GM18520 (cell line): ENCODE results near the gene TMEM179B.
"Not testable (repeated sequence)": the region's sequence is repeated elsewhere in the genome, so short reads cannot be mapped to it uniquely, and the experiment has no call there.

Experiments used
- ATAC-seq: cut with Tn5 transposase; IDR thresholded peaks from one replicate; pipeline ENCODE4 v1.9.1; 2021; ENCODE audit not compliant: unreplicated experiment

The TMEM179B gene

DNA sequence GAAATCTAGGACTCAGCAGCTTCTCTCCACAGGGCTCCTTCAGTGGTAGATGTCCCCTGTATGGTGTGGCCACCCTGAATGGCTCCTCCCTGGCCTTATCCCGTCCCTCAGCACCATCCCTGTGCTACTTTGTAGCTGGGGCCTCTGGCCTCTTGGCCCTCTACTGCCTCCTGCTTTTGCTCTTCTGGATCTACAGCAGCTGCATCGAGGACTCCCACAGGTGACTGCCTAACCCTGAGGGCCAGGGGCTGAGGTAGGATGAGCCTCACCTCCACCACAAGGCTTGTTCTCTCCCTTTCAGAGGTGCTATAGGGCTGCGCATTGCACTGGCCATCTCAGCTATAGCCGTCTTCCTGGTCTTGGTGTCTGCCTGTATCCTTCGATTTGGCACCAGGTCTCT lies 1.8 kb downstream of the TMEM179B start:
- no peak for ATAC-seq

DNA sequence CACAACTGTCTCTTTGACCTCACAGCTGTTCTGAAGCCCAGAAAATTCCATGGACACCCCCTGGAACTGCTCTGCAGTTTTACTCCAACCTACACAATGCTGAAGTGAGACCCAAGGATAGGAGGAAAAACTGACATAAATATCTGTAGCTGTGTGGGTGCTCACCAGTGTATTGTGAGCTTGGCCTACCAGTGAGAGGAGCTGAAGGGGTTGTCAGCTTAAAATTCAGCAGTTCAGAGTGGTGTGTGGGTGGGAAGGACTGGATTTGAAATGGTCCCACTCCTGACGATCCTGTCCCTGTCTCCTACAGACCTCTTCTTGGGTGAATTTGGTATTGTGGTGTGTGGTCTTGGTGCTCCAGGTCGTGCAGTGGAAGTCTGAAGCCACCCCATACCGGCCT lies 2.4 kb downstream of the TMEM179B start:
- no peak for ATAC-seq

DNA sequence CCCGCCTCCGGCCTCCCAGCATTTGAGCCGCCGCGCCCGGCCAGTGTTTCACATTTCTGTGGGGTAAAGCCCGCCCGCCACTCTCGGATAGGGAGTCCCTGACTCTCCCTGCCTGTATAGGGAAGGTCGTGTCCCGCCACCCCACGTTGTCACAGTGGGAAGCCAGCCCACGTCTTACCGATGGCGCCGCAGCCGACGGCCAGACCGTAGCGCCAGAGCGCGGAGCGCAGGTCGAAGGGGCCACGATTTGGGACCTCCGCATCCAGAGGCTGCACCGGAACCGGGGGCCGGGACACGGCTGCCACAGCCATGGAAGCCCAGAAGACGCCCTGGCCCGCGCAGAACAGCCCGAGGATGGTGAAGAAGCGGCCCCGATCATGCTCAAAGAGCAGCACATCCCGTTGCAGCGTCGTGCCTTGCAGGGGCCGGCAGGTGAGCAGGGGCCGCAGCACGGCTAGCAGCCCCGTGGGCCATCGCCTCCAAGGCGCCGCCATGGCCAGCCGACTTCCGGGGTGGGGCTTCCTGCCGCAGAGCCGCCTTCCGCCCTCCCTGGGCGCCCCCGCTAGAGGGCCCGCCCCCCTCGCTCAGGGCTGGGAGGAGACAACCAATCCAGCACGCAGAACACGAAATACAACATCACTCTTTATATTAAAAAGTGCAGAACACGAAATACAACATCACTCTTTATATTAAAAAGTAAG lies 4.4 kb downstream of the TMEM179B start, which contains the start of gene TMEM223:
TSS of gene TMEM223 (minus strand) at position 506 of the 701 bp plus-strand sequence. CDS start at position 494, 12 bp downstream.
- ATAC-seq = peak; percentile 55

DNA sequence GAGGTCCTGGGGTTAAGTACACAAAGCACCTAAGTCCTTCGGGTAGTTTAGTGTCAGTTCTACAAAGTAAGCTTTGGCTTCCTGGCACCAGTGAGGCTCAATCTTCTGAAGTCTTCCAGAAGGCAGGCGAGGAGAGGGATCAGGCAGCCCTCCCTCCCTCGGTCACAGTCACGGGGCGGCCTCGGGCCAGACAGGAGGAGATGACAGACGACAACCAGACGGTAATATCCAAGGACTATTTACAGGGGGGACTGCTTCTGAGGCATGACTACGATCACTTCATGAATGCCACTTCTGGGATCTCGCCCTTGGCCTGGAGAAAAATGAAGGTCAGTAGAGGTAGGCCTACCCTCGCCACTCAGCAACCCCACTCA lies 5.0 kb downstream of the TMEM179B start:
- no peak for ATAC-seq

DNA sequence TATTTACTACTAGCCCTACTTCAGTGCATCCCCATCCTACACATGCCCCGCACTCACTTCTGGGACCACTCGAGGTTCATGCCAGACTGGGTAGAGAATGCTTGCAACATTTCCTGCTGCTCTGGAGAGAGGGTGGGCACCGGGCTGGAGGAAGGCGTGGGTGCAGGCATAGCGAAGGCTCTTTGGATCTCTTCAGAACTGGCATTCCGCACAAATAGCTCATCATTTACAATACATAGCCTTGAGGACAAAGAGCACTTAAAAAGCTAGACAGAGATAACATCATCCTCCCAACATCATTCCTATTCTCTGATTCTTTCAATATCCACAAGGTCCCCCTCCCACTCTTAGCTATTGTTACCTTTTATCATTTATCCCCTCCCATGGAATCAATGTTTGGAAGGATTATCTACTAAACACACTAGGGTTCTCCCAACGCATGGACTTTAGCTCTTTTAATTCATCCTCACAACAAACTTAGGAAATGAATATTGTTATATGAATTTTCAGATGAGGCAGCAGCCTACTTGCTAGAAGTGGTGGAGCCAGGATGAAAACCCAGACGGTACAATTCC lies 7.1 kb downstream of the TMEM179B start:
- no peak for ATAC-seq

DNA sequence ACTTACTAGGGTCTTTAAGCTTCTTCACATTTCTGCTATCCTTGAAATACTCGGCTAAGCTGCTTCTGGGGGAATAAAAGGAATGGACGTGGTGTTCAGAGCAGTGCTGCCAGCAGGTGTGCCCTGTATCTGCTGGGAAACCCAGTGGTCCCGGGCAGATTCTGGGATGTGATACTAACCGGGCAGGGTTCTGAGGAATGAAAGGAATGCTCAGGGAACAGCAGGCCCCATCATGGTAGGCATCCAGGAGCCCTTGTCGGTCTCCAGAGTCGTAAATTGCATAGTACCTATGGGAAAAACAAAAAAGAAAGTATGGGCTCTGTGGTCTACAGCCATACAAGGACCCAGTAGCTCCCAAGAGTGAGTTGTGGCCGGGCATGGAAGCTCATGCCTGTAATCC lies 9.1 kb downstream of the TMEM179B start:
- no peak for ATAC-seq

DNA sequence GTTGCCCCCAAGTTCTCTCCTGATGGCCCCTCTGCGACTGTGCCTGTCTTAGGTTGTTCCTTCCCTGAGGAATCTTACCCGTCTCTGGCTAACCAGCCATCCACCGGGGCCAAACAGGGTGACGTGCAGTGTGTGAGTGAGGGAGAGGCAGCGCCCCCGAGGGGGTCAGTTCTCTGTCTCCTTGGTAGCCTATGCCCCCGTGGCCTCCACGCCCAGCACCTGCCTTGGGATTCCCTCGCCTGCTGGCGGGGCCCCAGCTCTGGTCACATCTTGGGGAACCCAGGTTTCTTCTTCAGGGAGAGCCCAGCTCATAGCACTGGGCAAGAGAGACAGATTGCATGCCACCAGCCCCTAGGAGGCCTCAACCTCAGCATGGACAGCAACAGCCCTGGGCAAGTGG lies 12.3 kb downstream of the TMEM179B start:
- no peak for ATAC-seq

DNA sequence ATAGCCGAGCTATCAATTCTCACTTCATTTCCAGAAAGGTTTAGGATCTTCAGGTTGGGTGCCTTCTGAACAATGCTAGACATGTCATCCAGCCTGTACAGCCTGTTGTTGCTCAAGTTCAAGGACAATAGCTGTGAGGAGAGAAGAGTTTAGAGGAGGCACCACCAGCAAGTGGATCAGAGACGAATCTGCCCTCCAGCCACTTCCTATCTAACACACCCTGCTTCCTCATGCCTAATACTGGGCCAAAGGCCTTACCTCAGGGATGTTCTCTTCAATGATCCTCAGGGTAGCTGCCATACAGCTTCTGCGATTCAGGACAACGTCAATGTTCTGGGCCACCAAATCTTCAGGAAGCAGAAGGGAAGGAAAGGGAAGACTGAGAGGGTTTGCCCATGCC lies 13.9 kb downstream of the TMEM179B start:
- no peak for ATAC-seq

DNA sequence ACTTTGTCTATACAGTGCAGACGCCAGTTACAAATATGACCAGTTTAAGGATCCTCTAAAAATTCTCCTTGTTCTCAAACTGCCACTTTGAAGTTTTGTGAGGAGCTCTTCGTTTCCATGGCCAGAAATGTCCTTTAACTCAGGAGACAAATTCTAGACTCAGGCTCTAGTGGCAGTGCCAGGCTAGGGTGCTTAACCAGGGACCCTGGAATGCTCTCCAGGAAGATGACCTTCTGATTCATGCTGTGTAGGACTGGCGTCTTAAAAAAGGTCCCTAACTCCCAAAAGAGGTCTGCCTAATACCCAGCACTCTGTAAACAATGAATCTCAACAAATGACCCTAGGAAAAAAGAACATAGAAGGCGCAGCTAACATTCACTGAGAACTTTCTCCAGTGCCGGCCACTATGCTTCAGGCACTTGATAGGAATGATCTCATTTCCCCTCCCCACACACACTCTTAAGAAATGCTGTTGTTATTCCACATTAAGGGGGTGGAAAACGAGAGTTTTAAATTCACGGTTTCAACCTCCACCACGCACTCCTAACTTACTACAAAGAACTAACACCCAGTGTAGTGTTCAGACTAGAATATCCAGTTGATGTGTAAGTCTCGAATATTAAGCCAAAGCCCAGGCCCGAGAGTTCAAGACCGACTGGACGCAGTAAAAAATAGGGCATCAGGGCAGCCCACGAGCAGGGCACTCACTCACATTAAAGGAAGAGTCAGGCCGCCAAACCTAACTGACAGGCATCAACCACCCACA lies 17.3 kb downstream of the TMEM179B start:
- no peak for ATAC-seq

DNA sequence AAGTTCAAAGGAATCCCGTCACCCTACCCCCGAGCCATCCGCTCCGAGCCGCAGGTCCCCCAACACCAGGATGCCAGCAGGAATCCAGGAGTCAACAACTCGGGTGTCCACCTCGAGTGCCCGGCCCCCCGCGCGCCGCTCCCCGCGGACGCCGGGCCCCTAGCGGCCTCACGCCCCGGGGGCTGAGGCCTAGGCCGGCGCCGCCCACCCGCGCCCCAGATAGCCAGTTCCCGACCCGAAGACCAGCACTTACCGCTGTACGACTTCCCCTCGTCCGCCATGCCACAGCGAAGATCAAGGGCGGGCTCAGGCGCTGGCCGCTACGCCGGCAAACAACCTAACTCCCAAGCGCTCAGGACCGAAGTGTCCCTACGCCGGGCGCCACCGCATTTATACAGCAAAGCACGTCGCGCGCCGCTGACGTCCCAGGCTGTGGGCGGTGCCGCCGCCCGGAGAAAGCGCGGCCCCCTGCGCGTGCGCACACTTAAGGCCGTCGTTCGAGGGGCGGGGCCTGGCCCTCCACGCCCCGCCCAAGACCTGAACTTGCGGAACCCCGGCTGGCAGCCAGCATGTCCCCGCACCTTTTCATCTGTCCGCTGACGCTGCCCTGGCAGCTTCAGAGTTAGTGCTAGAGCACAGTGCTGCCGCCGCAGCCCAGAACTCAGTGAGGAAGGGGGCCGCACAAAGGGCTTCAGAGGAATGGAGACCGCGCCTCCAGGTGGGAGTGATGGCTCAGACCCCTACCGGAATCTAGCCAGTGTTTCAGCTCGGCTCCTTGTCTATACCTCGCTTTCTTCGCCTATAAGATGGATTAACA lies 18.1 kb downstream of the TMEM179B start, which contains the start of gene NXF1:
TSS of gene NXF1 (minus strand) at position 365 of the 817 bp plus-strand sequence. CDS start at position 281, 84 bp downstream.
- peak; percentile 80 for ATAC-seq

DNA sequence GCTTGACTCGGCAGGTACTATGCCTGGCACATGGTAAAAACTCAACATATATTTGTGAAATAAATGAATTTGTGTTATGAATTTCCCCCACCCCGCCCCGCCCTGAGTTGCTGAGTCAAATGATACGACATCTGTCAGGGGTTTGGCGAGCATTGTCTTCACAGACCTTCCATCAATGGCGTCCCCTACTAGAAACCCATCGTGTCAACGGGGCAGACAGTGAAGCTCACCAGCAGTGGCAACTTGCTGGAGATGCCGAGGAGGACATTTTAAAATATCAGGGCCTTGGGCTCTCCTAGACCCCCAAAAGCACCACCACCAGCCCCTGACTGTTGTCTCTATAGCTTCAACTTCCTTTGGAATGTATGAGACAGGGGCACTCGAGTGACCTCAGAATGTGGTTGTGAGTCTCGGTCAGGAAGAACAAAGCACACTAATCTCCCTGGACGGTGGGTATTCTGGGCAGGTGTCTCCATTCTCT lies 18.8 kb downstream of the TMEM179B start:
- ATAC-seq = no peak

DNA sequence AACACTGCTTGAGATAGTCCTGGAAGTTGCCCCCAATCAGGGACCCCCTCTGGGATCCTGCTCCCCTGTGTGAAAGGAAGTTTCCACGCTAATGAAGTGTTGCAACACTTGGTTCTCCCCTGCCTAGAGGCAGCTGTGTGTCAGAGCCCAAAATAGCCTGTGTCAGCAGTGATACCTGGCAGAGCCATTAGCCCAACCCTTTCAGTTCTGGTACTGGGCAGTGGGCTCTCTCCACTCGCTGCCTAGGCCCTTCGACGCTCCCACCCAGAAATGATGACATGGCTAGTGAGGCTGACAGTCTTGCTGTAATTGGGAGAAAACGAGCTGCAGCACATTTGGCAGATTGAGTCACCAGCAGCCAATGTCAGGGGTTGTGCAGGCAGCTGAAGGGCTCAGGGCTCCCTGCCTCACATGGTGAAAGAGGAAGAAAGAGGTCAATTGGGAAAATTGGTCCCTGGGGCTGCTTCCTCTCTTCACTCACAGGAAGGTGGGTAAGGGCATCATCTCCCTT lies 19.5 kb downstream of the TMEM179B start:
- ATAC-seq = no peak

DNA sequence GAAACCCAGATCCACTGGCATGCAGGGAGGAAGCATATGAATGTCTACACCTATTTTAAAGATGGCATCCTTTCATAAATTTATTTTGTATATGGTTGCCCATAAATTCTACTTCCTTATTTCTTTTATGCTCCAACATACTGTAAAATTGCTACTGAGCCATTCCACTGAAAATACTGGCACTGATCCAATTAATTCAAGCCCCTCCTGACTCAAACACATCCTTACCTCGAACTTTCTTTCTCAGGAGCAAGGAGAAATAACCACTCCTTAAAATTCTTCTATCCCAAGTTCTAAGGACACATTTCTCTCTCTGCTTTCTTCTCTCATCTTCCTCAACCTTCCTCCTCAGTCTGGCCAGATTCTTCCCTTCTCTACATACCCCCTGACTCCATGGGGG lies 23.5 kb downstream of the TMEM179B start:
- no peak for ATAC-seq

DNA sequence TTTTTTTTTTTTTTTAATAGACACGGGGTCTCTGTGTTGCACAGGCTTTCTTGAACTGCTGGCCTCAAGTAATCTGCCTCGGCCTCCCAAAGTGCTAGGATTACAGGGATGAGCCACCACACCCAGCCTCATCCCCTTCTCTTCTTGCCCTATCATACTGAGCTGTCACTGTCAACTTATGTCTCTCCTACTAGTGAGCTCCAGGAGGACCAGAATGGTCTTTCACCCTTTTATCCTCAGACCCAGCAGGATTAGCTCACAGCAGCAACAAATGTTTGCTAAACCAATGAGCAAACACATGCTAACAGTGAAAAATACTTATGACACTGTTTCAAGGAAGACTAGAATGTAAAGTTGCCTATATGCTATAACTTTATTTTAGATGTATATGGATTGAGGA lies 24.5 kb downstream of the TMEM179B start:
- ATAC-seq = no peak

DNA sequence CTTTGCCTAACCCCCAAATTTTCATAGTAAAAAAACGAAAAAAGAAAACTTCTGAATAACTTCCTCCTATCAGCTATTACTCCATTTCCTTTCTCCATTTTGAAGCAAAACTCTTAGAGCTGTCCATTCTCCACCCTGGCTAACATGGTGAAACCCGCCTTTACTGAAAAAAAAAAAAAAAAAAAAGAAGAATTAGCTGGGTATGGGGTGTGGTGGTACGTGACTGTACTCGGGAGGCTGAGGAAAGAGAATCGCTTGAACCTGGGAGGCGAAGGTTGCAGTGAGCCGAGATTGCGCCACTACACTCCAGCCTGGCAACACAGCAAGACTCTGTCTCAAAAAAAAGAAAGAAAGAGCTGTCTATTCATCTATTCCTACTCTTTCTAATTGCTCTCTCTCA lies 29.4 kb downstream of the TMEM179B start:
- ATAC-seq = no peak

DNA sequence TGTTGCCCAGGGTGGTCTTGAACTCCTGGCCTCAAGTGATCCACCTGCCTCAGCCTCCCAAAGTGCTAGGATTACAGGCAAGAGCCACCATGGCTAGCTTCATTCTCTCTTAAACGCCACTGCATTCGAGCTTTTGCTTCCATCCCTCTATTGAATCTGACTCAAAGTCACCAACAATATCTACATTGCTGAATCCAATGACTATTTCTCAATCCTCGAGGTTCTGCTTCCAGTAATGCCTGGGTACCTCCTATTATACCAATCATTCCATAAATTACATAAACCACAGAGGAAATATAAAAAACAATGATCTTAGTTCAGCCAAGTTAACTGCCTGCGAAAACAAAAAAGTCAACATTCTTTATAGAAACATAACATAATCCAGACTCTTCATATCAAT lies 29.9 kb downstream of the TMEM179B start:
- no peak for ATAC-seq

DNA sequence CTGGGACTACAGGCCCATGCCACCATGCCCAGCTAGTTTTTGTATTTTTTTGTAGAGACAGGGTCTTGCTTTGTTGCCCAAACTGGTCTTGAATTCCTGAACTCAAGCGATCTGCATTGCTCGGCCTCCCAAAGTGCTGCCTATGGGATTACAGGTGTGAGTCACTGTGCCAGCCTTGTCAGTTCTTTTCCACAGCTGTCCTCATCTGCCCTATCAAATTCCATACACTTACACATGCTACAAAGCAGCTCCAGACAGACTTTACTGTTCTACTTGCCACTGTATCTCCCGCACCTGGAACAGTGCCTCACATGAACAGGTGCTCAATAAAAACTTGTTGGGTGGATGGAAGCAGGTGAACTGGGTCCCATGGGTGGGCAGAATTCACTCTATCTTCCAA lies 36.5 kb downstream of the TMEM179B start:
- no peak for ATAC-seq

DNA sequence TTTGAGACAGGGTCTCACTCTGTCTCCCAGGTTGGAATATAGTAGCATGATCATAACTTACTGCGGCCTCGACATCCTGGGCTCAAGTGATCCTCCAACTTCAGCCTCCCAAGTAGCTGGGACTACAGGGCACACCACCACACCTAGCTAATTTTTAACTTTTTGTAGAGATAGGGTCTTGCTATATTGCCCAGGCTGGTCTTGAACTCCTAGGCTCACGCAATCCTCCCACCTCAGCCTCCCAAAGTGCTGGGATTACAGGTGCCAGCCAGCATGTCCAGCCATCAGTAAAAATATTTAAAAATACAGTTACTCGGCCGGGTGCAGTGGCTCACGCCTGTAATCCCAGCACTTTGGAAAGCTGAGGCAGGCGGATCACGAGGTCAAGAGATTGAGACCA lies 40.9 kb downstream of the TMEM179B start:
- ATAC-seq = not testable (repeated sequence)

DNA sequence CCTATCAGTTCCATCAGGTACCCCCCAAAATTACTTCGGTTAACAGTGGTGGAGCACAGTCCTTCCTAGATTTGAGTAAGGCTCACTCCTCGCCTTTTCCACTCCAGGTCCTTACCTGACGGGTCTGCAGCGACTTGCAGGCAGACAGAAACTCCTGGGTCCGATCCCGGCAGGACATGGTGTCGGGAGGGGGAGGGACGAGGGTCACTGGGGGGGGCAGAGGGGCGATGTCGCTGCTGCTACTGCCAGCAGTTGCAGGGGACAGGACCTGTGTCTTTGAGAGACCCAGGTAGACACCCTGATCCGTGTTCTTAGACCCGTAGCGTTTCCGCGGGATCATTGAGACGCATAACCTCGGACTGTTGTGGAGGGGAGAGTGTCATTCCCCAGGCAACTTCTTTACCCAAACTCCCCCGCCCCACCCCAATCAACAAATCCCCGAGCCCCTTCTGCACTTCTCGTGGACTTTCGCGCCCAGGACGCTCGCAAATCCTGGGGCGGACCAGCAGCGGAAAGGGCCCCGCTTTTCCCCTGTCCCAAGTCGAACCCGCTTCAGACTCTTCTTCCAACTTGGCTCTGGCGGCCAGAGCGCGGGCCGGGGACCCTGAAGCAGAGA lies 43.8 kb downstream of the TMEM179B start:
- ATAC-seq = no peak
